AG09319 (cell line): ENCODE data around the gene HLA-DRB5.

Source experiments
- DNase-seq: peaks from one replicate; pipeline ENCODE4 v3.0.0-alpha.2; 2010; ENCODE audit warnings: low read depth; ENCODE audit errors: extremely low read depth
- CTCF ChIP-seq: IDR thresholded peaks from 2 replicates; pipeline ENCODE4 v1.5.1; 2011; ENCODE audit warnings: low read depth, mild to moderate bottlenecking, inconsistent platforms, low read length, moderate library complexity

HLA-DRB5 gene

GRCh38 chr6:32522302-32523047 lies 7.6 kb downstream of the HLA-DRB5 start:
- TF ChIP-seq CTCF, result no peak
- DNase-seq, result no peak

GRCh38 chr6:32519910-32520258 lies 10.2 kb downstream of the HLA-DRB5 start:
- no peak for TF ChIP-seq CTCF
- DNase-seq, result no peak

- no peak for TF ChIP-seq CTCF
Measured at GRCh38 chr6:32519118-32519909, 10.8 kb downstream of the HLA-DRB5 start.

GRCh38 chr6:32517654-32518445 lies 12.2 kb downstream of the HLA-DRB5 start:
- DNase-seq, result no peak

More at GRCh38 chr6:32519118-32519909, 10.8 kb downstream of the HLA-DRB5 start:
- DNase-seq, result no peak

GRCh38 chr6:32501016-32501415 lies 29.1 kb downstream of the HLA-DRB5 start:
- no peak for TF ChIP-seq CTCF
- DNase-seq, result no peak

More at GRCh38 chr6:32517654-32518445, 12.2 kb downstream of the HLA-DRB5 start:
- TF ChIP-seq CTCF, result no peak

GRCh38 chr6:32492351-32492750 lies 37.7 kb downstream of the HLA-DRB5 start:
- DNase-seq, result no peak
- TF ChIP-seq CTCF, result no peak

GRCh38 chr6:32491700-32492099 lies 38.4 kb downstream of the HLA-DRB5 start:
- no peak for DNase-seq
- TF ChIP-seq CTCF, result no peak
